GM12878 (cell line): ENCODE data around the gene UNK.
A peak's percentile ranks its signal among the peaks of the same experiment; 100 is the strongest.

Experiments used
- BRCA1 ChIP-seq: IDR thresholded peaks from 2 replicates; pipeline ENCODE4 v1.6.1; 2011; ENCODE audit warnings: low read depth, low read length, improper control_type of control experiment
- CEBPB ChIP-seq, 2 experiments: fragments of 150-350 bp in 1 of 2; IDR thresholded peaks; 2 replicates each; pipeline ENCODE4 v1.6.1; 2012 to 2014; ENCODE audit warnings: low read depth in 2 of 2, low read length in 2 of 2, borderline replicate concordance in 1 of 2, inconsistent platforms in 1 of 2
- GABPA ChIP-seq: IDR thresholded peaks from 2 replicates; pipeline ENCODE4 v1.6.1; 2014; ENCODE audit warnings: antibody characterized with exemption, low read depth, mild to moderate bottlenecking, inconsistent platforms
- POLR2A ChIP-seq: IDR thresholded peaks from 2 replicates; pipeline ENCODE4 v1.6.1; 2011; ENCODE audit warnings: low read depth, mild to moderate bottlenecking, low read length
- POLR2AphosphoS5 ChIP-seq: IDR thresholded peaks from 2 replicates; pipeline ENCODE4 v1.6.1; 2011; ENCODE audit warnings: mild to moderate bottlenecking, low read length, inconsistent platforms
- YY1 ChIP-seq: IDR thresholded peaks from 2 replicates; pipeline ENCODE4 v1.6.1; 2011; ENCODE audit warnings: low read depth, mild to moderate bottlenecking, low read length
- ZNF24 ChIP-seq: fragments of 450-650 bp; IDR thresholded peaks from 2 replicates; pipeline ENCODE4 v1.6.1; 2017; ENCODE audit warnings: antibody characterized with exemption, mild to moderate bottlenecking
- TF ChIP-seq, protein P1 (sequence below): fragments of 450-650 bp; formaldehyde crosslinking; IDR thresholded peaks from 2 replicates; pipeline ENCODE4 v1.5.0; 2022; ENCODE audit warnings: mild to moderate bottlenecking, missing genetic modification characterization
- TF ChIP-seq, protein P2 (sequence below): fragments of 450-650 bp; IDR thresholded peaks from 2 replicates; pipeline ENCODE4 v1.6.1; 2016; ENCODE audit warnings: mild to moderate bottlenecking
- TF ChIP-seq, protein P3 (sequence below), 3 experiments: IDR thresholded peaks in 2 of 3; conservative IDR thresholded peaks in 1 of 3; 2 replicates each; pipeline ENCODE4 v1.5.1; 2011; ENCODE audit warnings: low read depth in 3 of 3, low read length in 3 of 3, mild to moderate bottlenecking in 3 of 3, control low read depth in 2 of 3, moderate library complexity in 2 of 3, inconsistent platforms in 1 of 3, mixed read lengths in 1 of 3; ENCODE audit not compliant: control insufficient read depth in 2 of 3, insufficient read depth in 1 of 3; ENCODE audit errors: extremely low read depth in 1 of 3
- TF ChIP-seq, protein P4 (sequence below): IDR thresholded peaks from 2 replicates; pipeline ENCODE4 v1.6.1; 2012; ENCODE audit warnings: low read depth, low read length, improper control_type of control experiment
- TF ChIP-seq, protein P5 (sequence below): fragments of 450-650 bp; formaldehyde crosslinking; IDR thresholded peaks from 2 replicates; pipeline ENCODE4 v1.4.0; 2020; ENCODE audit warnings: mild to moderate bottlenecking, moderate library complexity

DNA sequence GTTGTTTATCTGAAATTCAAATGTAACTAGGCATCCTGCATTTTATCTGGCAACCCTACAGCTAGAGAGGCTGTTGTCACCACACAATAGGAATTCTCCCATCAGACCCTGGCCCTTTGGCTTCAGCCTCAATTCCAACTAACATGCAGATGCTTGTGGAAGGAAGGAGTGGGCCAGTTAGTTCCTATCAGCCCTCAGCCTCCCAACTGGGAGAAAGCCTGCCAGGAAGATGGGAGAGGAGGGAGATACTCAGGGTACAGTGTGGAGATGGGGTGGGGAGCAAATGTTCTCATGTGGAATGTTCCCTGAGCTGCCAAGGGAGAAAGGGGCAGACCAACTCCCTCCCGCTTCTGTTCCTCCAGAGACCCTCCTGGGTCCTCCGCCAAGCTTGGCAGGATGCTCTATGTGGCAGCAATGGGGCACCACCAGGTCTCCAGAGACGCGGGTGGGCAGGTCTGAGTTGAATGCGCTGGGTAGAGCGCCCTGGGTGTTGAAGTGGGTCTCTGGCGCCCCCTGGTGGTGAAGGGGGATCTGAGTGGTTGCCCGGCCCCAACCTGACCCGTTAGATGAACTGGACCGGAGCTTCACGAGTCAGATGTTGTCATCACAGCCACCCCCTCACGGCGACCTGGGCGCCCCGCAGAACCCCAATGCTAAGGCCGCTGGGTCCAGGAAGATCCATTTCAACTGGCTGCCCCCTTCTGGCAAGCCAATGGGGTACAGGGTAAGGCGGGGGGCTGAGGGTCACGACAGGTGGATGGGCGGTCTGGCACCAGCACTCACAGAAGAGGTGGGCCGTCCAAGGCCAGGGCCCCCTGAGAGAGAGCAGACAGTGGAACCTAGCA, 34.8 kb upstream of the UNK start:
- TF ChIP-seq, protein P1, sequence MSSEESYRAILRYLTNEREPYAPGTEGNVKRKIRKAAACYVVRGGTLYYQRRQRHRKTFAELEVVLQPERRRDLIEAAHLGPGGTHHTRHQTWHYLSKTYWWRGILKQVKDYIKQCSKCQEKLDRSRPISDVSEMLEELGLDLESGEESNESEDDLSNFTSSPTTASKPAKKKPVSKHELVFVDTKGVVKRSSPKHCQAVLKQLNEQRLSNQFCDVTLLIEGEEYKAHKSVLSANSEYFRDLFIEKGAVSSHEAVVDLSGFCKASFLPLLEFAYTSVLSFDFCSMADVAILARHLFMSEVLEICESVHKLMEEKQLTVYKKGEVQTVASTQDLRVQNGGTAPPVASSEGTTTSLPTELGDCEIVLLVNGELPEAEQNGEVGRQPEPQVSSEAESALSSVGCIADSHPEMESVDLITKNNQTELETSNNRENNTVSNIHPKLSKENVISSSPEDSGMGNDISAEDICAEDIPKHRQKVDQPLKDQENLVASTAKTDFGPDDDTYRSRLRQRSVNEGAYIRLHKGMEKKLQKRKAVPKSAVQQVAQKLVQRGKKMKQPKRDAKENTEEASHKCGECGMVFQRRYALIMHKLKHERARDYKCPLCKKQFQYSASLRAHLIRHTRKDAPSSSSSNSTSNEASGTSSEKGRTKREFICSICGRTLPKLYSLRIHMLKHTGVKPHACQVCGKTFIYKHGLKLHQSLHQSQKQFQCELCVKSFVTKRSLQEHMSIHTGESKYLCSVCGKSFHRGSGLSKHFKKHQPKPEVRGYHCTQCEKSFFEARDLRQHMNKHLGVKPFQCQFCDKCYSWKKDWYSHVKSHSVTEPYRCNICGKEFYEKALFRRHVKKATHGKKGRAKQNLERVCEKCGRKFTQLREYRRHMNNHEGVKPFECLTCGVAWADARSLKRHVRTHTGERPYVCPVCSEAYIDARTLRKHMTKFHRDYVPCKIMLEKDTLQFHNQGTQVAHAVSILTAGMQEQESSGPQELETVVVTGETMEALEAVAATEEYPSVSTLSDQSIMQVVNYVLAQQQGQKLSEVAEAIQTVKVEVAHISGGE = no peak
- TF ChIP-seq POLR2AphosphoS5 (no peak), YY1 (peak; percentile 45; the same call in 1 of the 2 replicates), ZNF24 (no peak), CEBPB (IDR thresholded peaks at IDR 0.05; ENCODE audit: borderline replicate concordance in 1 of 2, low read depth in 2 of 2, low read length in 2 of 2) (no peak), GABPA (no peak), BRCA1 (no peak), POLR2A (no peak)
- TF ChIP-seq, protein P2, sequence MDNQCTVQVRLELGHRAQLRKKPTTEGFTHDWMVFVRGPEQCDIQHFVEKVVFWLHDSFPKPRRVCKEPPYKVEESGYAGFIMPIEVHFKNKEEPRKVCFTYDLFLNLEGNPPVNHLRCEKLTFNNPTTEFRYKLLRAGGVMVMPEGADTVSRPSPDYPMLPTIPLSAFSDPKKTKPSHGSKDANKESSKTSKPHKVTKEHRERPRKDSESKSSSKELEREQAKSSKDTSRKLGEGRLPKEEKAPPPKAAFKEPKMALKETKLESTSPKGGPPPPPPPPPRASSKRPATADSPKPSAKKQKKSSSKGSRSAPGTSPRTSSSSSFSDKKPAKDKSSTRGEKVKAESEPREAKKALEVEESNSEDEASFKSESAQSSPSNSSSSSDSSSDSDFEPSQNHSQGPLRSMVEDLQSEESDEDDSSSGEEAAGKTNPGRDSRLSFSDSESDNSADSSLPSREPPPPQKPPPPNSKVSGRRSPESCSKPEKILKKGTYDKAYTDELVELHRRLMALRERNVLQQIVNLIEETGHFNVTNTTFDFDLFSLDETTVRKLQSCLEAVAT = no peak
- TF ChIP-seq, protein P3, sequence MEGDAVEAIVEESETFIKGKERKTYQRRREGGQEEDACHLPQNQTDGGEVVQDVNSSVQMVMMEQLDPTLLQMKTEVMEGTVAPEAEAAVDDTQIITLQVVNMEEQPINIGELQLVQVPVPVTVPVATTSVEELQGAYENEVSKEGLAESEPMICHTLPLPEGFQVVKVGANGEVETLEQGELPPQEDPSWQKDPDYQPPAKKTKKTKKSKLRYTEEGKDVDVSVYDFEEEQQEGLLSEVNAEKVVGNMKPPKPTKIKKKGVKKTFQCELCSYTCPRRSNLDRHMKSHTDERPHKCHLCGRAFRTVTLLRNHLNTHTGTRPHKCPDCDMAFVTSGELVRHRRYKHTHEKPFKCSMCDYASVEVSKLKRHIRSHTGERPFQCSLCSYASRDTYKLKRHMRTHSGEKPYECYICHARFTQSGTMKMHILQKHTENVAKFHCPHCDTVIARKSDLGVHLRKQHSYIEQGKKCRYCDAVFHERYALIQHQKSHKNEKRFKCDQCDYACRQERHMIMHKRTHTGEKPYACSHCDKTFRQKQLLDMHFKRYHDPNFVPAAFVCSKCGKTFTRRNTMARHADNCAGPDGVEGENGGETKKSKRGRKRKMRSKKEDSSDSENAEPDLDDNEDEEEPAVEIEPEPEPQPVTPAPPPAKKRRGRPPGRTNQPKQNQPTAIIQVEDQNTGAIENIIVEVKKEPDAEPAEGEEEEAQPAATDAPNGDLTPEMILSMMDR (IDR thresholded peaks at IDR 0.05 in 2 of 3, conservative IDR thresholded peaks at IDR 0.05 in 1 of 3; ENCODE audit: control insufficient read depth in 2 of 3, extremely low read depth in 1 of 3, insufficient read depth in 1 of 3, low read depth in 3 of 3, low read length in 3 of 3) = peak; percentile 85 to 94 (median 88)
- TF ChIP-seq, protein P4, sequence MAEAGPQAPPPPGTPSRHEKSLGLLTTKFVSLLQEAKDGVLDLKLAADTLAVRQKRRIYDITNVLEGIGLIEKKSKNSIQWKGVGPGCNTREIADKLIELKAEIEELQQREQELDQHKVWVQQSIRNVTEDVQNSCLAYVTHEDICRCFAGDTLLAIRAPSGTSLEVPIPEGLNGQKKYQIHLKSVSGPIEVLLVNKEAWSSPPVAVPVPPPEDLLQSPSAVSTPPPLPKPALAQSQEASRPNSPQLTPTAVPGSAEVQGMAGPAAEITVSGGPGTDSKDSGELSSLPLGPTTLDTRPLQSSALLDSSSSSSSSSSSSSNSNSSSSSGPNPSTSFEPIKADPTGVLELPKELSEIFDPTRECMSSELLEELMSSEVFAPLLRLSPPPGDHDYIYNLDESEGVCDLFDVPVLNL = no peak
- TF ChIP-seq, protein P5, sequence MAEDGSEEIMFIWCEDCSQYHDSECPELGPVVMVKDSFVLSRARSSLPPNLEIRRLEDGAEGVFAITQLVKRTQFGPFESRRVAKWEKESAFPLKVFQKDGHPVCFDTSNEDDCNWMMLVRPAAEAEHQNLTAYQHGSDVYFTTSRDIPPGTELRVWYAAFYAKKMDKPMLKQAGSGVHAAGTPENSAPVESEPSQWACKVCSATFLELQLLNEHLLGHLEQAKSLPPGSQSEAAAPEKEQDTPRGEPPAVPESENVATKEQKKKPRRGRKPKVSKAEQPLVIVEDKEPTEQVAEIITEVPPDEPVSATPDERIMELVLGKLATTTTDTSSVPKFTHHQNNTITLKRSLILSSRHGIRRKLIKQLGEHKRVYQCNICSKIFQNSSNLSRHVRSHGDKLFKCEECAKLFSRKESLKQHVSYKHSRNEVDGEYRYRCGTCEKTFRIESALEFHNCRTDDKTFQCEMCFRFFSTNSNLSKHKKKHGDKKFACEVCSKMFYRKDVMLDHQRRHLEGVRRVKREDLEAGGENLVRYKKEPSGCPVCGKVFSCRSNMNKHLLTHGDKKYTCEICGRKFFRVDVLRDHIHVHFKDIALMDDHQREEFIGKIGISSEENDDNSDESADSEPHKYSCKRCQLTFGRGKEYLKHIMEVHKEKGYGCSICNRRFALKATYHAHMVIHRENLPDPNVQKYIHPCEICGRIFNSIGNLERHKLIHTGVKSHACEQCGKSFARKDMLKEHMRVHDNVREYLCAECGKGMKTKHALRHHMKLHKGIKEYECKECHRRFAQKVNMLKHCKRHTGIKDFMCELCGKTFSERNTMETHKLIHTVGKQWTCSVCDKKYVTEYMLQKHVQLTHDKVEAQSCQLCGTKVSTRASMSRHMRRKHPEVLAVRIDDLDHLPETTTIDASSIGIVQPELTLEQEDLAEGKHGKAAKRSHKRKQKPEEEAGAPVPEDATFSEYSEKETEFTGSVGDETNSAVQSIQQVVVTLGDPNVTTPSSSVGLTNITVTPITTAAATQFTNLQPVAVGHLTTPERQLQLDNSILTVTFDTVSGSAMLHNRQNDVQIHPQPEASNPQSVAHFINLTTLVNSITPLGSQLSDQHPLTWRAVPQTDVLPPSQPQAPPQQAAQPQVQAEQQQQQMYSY (CRISPR knock-in tag) = no peak
